IPS DF 6.9 (cell line): Measurements from ENCODE around the gene B2M.

Source experiments
- DNase-seq: peaks from one replicate; pipeline ENCODE4 v3.0.0-alpha.2; 2013; ENCODE audit warnings: low read depth, low spot score
- H3K27ac ChIP-seq: one replicate; pipeline ENCODE4 v1.5.1; 2013; ENCODE audit warnings: low read length, control low read depth
- H3K27me3 ChIP-seq: 2 replicates; pipeline ENCODE4 v1.6.1; 2013; ENCODE audit warnings: mild to moderate bottlenecking, low read length; ENCODE audit not compliant: control insufficient read depth, insufficient read depth
- H3K36me3 ChIP-seq: 2 replicates; pipeline ENCODE4 v1.6.1; 2013; ENCODE audit warnings: low read length; ENCODE audit not compliant: control insufficient read depth, insufficient read depth
- H3K4me1 ChIP-seq: 2 replicates; pipeline ENCODE4 v1.6.1; 2013; ENCODE audit warnings: low read length; ENCODE audit not compliant: control insufficient read depth, insufficient read depth
- H3K4me3 ChIP-seq: 2 replicates; pipeline ENCODE4 v1.5.1; 2013; ENCODE audit warnings: mild to moderate bottlenecking, low read length
- H3K9me3 ChIP-seq: 2 replicates; pipeline ENCODE4 v1.6.1; 2013; ENCODE audit warnings: low read length, inconsistent platforms; ENCODE audit not compliant: control insufficient read depth, insufficient read depth
- WGBS: extraction: QIAGEN DNeasy Blood & Tissue Kit; methylation state at CpG from one replicate; pipeline ENCODE4 v1.1.7; 2013; ENCODE audit warnings: mixed read lengths, missing lambda C conversion rate; ENCODE audit not compliant: insufficient read length, insufficient coverage; 5-methylcytosine and 5-hydroxymethylcytosine counted together

B2M gene

DNA sequence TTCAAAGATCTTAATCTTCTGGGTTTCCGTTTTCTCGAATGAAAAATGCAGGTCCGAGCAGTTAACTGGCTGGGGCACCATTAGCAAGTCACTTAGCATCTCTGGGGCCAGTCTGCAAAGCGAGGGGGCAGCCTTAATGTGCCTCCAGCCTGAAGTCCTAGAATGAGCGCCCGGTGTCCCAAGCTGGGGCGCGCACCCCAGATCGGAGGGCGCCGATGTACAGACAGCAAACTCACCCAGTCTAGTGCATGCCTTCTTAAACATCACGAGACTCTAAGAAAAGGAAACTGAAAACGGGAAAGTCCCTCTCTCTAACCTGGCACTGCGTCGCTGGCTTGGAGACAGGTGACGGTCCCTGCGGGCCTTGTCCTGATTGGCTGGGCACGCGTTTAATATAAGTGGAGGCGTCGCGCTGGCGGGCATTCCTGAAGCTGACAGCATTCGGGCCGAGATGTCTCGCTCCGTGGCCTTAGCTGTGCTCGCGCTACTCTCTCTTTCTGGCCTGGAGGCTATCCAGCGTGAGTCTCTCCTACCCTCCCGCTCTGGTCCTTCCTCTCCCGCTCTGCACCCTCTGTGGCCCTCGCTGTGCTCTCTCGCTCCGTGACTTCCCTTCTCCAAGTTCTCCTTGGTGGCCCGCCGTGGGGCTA lies at the start of gene B2M, which contains the start of gene PATL2:
Gene B2M (plus strand): TSS at position 422 of the 647 bp plus-strand sequence. CDS start 30 bp downstream, at position 452.
Gene PATL2 (minus strand): TSS at position 228 of the 647 bp plus-strand sequence. CDS start 34,833 bp downstream, outside the sequence.
- no peaks in the 10 kb centered on the region for H3K9me3 ChIP-seq
- H3K36me3 ChIP-seq, result no peaks in the 10 kb centered on the region
- WGBS, result no CpG with 5 or more reads among the region's 37 CpGs
- no peaks in the 10 kb centered on the region; the same call in 1 of the 2 replicates for H3K27me3 ChIP-seq
- peak; percentile 82 for DNase-seq
- no peak within 1 kb of the TSS for H3K27ac ChIP-seq
- H3K4me1 ChIP-seq, result no peaks in the 10 kb centered on the region
- peak within 1 kb of the TSS; percentile 56 for H3K4me3 ChIP-seq

DNA sequence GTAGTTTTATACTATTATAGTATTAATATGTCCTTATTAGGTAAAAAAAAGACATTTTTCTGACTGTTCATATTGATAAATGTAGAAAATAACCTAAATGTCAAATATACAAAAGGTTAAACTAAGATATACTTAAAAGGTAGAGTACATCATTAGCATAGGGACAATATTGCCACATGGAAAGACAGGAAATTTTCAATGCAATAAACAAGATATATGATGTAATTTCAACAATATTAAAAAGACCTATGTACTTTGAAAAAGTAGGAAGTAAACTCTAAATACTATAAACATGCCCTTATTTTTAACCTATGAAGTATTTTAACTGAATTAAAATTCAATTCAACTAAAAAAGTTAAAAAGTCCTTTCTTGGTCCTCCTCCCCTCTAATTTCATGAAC lies 49.7 kb upstream of the B2M start:
- Histone ChIP-seq H3K9me3 (no peaks in the 10 kb centered on the region), H3K27me3 (no peaks in the 10 kb centered on the region), H3K4me1 (no peaks in the 10 kb centered on the region), H3K27ac (no peak overlapping the region), H3K36me3 (no peaks in the 10 kb centered on the region), H3K4me3 (no peak overlapping the region)
- no peak for DNase-seq

DNA sequence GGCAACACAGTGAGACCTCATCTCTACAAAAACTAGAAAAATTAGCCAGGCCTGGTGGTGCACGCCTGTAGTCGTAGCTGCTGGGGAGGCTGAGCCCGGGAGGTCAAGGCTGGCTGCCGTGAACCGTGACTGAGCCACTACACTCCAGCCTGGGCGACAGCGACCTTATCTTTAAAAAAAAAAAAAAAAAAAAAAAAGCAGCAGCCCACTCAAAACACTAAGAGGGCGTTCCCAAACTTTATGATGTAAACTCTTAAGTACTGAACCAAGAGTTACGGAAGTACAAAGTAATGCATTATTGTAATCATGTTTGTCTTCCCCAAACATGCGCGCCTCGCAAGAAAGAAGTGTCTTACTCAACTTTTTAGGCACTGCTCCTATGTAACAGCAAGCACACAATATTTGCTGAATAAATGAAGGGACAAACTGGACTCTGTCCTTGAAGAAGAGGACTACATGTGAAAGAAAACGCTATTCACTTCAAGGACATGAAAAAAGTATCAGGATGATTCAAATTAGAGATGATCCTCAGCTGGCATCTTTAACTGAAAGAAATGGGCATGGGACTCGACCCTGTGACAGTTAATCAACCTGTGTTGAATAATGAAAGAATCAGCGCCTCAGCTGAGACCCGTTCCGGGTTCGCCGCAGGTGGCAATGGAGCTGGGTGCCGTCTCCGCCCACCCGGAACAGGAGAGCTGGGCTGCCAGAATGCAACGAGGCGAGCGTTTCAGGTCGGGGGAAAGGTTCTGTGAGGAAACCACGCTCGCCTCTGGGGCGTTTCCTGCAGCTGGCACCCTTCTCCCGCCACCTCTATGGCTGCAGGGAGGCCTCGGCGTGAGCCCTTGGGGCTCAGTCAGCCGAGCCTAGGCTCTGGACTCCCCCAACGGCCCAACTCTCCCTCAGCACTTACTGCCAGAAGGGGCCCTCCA lies 48.6 kb upstream of the B2M start:
- DNase-seq, result no peak
- no peaks in the 10 kb centered on the region for H3K36me3 ChIP-seq
- WGBS, result no CpG with 5 or more reads among the region's 34 CpGs
- no peaks in the 10 kb centered on the region for H3K9me3 ChIP-seq
- no peak overlapping the region for H3K27ac ChIP-seq
- no peaks in the 10 kb centered on the region for H3K4me1 ChIP-seq
- H3K4me3 ChIP-seq, result peak overlapping the region; percentile 68
- no peaks in the 10 kb centered on the region for H3K27me3 ChIP-seq

DNA sequence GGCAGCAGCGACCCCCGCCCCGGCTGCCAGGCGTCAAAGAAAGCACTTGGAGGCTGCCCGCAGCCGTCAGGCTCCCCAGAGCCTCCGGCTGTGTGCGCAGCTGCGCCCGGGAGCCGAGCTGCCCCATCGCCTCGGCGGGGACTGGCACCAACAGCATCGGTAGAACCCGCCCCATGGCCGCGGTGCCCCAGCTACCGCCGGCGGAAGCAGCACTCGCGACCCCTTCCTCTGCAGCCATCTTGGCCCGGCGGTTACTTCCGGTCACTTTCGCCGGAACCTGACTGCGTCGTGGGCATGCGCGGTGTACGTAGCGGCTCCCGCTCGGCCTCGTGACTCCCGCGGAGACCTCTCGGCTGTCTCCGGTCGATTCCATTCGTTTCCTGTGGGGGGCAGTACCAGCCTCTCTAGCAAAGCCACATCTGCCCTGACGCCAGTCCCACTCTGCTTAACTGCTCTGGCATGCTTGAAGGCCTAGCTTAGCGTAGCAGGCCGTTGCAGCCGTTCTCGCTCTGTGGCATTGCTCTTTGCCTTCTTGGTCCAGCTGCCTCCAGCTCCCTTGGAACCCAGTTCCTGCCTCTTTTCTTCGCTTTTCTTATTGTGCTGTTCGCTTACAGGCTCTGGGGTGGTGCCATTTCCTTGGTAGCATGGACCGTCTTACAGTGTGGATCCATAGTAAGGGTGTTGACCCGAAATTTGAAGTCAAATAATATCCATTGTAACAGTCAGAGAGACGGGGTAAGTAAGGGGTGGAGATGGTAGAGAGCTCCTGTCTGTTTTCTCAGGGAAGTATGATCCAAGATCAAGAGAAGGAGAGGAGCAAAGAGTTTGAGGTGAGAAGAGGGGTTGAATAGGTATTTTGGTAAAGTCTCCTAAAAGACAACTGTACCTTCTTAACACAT lies 47.7 kb upstream of the B2M start, which contains the start of gene SPG11:
Gene SPG11 (minus strand): TSS at position 253 of the 899 bp plus-strand sequence. CDS start 15 bp downstream, at position 238.
- WGBS, result no CpG with 5 or more reads among the region's 53 CpGs
- Histone ChIP-seq H3K36me3 (no peaks in the 10 kb centered on the region), H3K4me3 (peak within 1 kb of the TSS; percentile 68), H3K27ac (no peak within 1 kb of the TSS), H3K9me3 (no peaks in the 10 kb centered on the region), H3K27me3 (no peaks in the 10 kb centered on the region), H3K4me1 (no peaks in the 10 kb centered on the region)
- peak; percentile 98 for DNase-seq

DNA sequence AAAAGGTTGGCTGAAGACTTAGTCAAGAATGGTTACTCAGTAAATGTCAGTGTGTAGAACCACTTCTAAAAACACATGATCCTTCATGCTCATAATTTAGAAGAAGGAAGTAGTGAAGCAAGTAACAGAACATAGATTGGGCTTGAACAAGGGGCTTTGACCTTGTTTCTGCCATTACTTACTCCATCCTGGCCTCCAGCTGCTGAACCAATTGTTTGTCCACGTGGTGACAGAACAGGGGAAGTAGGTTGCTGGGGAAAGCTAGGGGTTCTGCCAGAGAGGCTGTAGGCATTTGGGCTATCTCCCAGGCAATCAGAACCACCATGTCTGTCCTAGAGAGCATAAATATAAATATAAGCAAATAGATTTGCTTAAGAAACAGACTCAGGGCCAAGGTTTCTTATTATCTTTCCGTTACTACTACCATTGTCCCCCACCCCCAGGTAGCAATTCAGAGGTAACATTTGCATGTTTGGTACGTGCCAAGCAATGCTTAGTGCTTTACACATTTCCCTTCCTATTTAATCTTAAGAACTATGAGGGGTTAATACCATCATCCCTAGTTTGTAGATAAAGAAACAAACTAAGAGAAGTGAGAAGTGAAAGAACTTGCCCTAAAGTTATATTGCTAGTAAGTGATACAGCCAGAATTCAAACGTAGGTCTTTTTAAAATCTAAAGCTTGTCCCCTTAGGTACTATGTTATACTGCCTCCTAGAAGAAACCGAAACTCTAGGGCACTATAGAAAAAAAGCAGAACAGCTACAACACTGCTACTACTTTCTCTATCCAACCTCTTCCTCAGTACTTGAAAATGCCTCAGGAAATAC lies 44.9 kb upstream of the B2M start:
- no peak overlapping the region for H3K4me3 ChIP-seq
- DNase-seq, result no peak
- WGBS, result no CpG with 5 or more reads among the region's 5 CpGs
- H3K36me3 ChIP-seq, result no peaks in the 10 kb centered on the region
- no peaks in the 10 kb centered on the region for H3K4me1 ChIP-seq
- no peak overlapping the region for H3K27ac ChIP-seq
- no peaks in the 10 kb centered on the region for H3K27me3 ChIP-seq
- no peaks in the 10 kb centered on the region for H3K9me3 ChIP-seq

DNA sequence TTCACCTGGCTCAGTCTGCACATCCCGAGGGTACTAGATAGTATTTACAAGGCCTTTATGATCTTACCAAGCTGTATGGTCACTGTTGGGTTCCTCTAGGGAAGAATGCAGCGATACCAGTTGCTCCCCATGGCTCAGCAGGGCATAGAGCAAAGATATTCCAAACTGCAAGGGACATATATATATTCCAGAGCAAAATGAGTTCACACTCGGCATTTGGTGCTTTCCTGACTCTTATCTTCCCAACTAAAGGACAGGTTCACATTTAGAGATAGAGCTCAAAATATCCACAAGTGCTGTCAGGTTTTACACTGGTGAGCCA lies 44.3 kb upstream of the B2M start:
- Histone ChIP-seq H3K27ac (no peak overlapping the region), H3K36me3 (no peaks in the 10 kb centered on the region), H3K4me3 (no peak overlapping the region), H3K4me1 (no peaks in the 10 kb centered on the region), H3K27me3 (no peaks in the 10 kb centered on the region), H3K9me3 (no peaks in the 10 kb centered on the region)
- no CpG with 5 or more reads among the region's 3 CpGs for WGBS
- DNase-seq, result no peak

DNA sequence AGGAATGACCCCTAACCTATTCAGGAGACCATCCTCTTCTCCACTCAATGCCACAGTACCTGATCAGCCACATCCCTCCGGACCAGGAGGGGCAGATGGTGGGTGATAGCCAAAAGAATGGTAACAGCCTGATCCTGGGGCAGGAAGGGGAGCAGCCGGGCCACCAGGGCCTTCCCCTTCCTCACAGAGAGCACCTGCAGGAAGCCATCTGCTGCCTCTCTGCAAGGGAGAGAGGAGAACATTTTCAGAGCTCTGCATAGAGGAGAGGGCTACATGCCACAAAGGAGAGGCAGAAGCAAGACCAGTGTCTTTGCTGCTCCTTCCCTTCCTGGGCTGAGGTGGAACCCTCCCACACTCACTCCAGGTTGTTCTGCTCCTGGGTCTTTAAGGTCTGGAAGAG lies 42.4 kb upstream of the B2M start:
- no peaks in the 10 kb centered on the region for H3K4me1 ChIP-seq
- no peak overlapping the region for H3K4me3 ChIP-seq
- no peaks in the 10 kb centered on the region for H3K36me3 ChIP-seq
- H3K9me3 ChIP-seq, result no peaks in the 10 kb centered on the region
- no peak for DNase-seq
- no peak overlapping the region for H3K27ac ChIP-seq
- H3K27me3 ChIP-seq, result no peaks in the 10 kb centered on the region
- no CpG with 5 or more reads among the region's 2 CpGs for WGBS

DNA sequence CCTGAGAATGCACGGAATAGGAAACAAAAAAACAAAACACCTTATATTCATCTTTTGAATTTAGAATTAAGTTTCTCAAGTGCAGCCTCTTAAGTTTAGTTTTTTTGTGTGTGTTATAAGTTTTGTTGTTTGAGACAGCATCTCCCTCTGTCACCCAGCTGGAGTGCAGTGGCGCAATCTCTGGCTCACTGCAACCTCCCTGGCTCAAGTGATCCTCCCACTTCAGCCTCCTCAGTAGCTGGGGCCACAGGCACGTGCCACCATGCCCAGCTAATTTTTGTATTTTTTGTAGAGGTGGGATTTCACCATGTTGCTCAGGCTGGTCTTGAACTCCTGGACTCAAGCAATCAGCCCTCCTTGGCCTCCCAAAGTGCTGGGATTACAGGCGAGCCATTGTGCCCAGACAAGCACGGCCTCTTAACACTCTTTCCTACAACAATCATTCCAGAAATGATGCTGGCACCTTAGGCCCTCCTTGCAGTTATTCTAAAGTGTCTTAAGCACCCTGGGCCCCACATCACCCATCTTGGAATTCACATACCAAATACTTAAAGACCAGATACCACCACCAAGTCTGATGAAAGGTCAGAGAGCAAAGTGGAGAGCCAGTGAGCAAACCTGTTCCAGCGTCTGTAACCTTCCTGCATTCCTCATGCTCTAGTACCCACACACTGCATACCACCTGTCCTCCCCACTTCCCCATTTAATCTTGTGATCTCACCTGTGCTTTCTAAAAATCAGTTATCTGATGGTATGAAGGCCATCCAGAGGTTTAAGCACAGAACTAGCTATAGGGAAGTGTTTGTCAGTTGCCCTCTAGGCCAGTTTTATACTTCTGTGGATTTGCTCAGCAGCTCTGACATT lies 41.0 kb upstream of the B2M start:
- Histone ChIP-seq H3K9me3 (no peaks in the 10 kb centered on the region), H3K36me3 (no peaks in the 10 kb centered on the region), H3K27me3 (no peaks in the 10 kb centered on the region), H3K27ac (no peak overlapping the region), H3K4me3 (no peak overlapping the region), H3K4me1 (no peaks in the 10 kb centered on the region)
- DNase-seq, result no peak
- no CpG with 5 or more reads among the region's 6 CpGs for WGBS

DNA sequence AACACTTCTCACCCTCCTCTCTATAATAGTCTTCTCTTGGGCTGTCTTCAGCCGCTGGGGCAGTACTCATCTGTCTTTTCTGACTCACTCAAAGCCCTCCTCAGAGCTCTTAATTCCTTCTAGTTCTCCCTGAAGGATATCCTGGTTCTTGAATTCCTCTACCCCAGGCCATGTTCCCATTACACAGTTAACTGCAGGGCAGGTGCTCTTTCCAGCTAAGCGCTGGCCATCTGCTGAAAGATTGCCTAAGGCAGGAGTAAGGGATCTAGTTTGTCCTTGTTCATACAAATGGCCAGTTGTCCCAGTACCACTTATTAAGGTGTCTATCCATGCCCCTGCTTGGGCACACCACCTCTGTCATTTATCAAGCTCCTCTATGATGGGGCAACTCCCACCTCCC lies 37.7 kb upstream of the B2M start:
- H3K27me3 ChIP-seq, result no peaks in the 10 kb centered on the region
- H3K27ac ChIP-seq, result no peak overlapping the region
- H3K4me1 ChIP-seq, result no peaks in the 10 kb centered on the region
- H3K9me3 ChIP-seq, result no peaks in the 10 kb centered on the region
- H3K4me3 ChIP-seq, result no peak overlapping the region
- no peaks in the 10 kb centered on the region for H3K36me3 ChIP-seq
- WGBS, result no CpG with 5 or more reads among the region's 2 CpGs
- DNase-seq, result no peak
